ENCODE measurements around the gene NECTIN4.
"Not testable (repeated sequence)": the region's sequence is repeated elsewhere in the genome, so short reads cannot be mapped to it uniquely, and the experiment has no call there.

NECTIN4 gene

GRCh38 chr1:161080441-161081405 is 8.6 kb downstream of the NECTIN4 start:
- no peak for DNase-seq

- no peak for DNase-seq
These were observed 9.8 kb downstream of the NECTIN4 start for GRCh38 chr1:161079436-161080110.

GRCh38 chr1:161077426-161077825 is 11.9 kb downstream of the NECTIN4 start:
- no peak for DNase-seq

- DNase-seq, result no peak
These were observed 12.9 kb downstream of the NECTIN4 start for GRCh38 chr1:161076410-161076809.

GRCh38 chr1:161074676-161075368 is 14.5 kb downstream of the NECTIN4 start:
- no peak for DNase-seq

- no peak for DNase-seq
These were observed 15.8 kb downstream of the NECTIN4 start for GRCh38 chr1:161073474-161074121.

GRCh38 chr1:161072751-161073449 is 16.5 kb downstream of the NECTIN4 start:
- no peak for DNase-seq

- peak; percentile 30 for DNase-seq
These were observed 17.4 kb downstream of the NECTIN4 start for GRCh38 chr1:161071886-161072371.

GRCh38 chr1:161070761-161071160 is 18.6 kb downstream of the NECTIN4 start:
- no peak for DNase-seq

GRCh38 chr1:161069731-161070270 is 19.6 kb downstream of the NECTIN4 start, which contains the start of gene ARHGAP30:
Gene ARHGAP30, minus strand, starts transcription at chr1:161069891. Its CDS starts 267 bp downstream, at chr1:161069624.
- DNase-seq, result peak; percentile 88

GRCh38 chr1:161069241-161069640 is 20.1 kb downstream of the NECTIN4 start:
- peak; percentile 12 for DNase-seq

- DNase-seq, result peak; percentile 84
These were observed 20.8 kb downstream of the NECTIN4 start for GRCh38 chr1:161068306-161069234.

- no peak for DNase-seq
These were observed 22.7 kb downstream of the NECTIN4 start for GRCh38 chr1:161066694-161067093.

GRCh38 chr1:161065681-161066080 is 23.7 kb downstream of the NECTIN4 start:
- DNase-seq, result not testable (repeated sequence)

- DNase-seq, result not testable (repeated sequence)
These were observed 25.4 kb downstream of the NECTIN4 start for GRCh38 chr1:161063936-161064335.

- no peak for DNase-seq
These were observed 27.9 kb downstream of the NECTIN4 start for GRCh38 chr1:161061419-161061818.

GRCh38 chr1:161059293-161059692 is 30.1 kb downstream of the NECTIN4 start:
- no peak for DNase-seq

- DNase-seq, result no peak
These were observed 34.6 kb downstream of the NECTIN4 start for GRCh38 chr1:161054805-161055204.

GRCh38 chr1:161054232-161054631 is 35.1 kb downstream of the NECTIN4 start:
- no peak for DNase-seq

GRCh38 chr1:161052899-161053298 is 36.5 kb downstream of the NECTIN4 start:
- no peak for DNase-seq

Measured in central memory CD4-positive, alpha-beta T cell (primary cell).